ENCODE measurements around the gene ADAM33.

DNA sequence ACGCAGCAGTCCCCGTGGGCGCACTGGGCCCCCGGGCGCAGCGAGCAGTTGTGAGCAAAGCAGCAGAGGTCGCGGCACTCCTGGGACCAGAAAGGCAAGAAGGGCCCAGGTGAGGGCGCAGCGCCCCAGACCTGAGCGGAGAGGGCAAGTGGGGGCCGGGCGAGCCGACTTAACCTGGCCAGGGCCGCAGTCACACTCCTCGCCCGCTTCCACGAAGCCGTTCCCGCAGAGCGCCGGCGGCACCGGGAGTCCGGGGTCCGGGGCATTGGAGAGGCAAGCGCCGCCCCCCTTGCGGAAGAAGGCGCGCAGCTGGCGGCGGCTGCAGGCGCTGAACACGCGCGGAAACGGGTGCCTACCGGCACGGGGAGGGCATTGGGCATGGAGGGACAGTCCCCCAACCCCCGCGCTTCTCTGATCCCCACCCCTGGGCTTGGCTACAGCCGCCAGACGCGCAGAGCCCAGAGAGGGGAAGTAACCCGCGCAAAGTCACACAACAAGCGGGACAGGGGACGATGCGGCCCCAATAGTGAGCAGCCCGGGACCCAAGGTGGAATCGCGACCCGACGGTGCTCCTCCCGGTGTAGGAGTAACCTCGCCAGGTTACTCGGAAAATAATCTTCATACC is 9.2 kb downstream of the ADAM33 start:
- TF ChIP-seq MAFK (conservative IDR thresholded peaks at IDR 0.05 in 1 of 2, IDR thresholded peaks at IDR 0.05 in 1 of 2; ENCODE audit: low read length in 2 of 2) (no peak), ZNF589 (CRISPR knock-in tag; conservative IDR thresholded peaks at IDR 0.05) (no peak), POLR2AphosphoS5 (IDR thresholded peaks at IDR 0.05; ENCODE audit: low read depth, low read length) (no peak), POLR2A (IDR thresholded peaks at IDR 0.05; ENCODE audit: insufficient read depth in 1 of 2, low read depth in 2 of 2, low read length in 2 of 2) (no peak)
- TF ChIP-seq, protein P1, sequence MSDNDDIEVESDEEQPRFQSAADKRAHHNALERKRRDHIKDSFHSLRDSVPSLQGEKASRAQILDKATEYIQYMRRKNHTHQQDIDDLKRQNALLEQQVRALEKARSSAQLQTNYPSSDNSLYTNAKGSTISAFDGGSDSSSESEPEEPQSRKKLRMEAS (IDR thresholded peaks at IDR 0.05) = no peak
